GM19025 (cell line): ENCODE data around the gene ADGRA1.
"Not testable (repeated sequence)": the region's sequence is repeated elsewhere in the genome, so short reads cannot be mapped to it uniquely, and the experiment has no call there.

Source experiments
- ATAC-seq: cut with Tn5 transposase; IDR thresholded peaks from one replicate; pipeline ENCODE4 v1.9.1; 2021; ENCODE audit warnings: mild to moderate bottlenecking, low read depth, moderate library complexity; ENCODE audit not compliant: unreplicated experiment

Gene ADGRA1

DNA sequence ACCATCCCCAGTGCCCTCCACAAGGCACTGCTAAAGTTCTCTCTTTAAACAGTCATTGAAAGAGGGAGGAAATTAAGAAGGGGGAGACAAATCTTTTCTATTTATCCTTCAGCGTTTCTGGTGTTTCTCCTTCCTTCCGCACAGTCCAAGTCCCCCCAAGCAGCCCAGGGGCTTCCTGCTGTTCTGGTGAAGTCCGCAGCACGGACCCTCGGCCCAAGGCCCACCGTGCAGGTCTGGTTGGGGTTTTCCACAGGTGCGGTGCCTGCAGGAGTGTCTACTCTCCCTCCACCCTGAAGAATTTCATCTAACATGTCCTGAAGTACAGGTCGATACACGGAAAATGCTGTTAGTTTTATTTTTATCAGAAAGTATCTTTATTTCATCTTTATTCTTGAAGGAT, 38.2 kb downstream of the ADGRA1 start:
- ATAC-seq, result no peak

DNA sequence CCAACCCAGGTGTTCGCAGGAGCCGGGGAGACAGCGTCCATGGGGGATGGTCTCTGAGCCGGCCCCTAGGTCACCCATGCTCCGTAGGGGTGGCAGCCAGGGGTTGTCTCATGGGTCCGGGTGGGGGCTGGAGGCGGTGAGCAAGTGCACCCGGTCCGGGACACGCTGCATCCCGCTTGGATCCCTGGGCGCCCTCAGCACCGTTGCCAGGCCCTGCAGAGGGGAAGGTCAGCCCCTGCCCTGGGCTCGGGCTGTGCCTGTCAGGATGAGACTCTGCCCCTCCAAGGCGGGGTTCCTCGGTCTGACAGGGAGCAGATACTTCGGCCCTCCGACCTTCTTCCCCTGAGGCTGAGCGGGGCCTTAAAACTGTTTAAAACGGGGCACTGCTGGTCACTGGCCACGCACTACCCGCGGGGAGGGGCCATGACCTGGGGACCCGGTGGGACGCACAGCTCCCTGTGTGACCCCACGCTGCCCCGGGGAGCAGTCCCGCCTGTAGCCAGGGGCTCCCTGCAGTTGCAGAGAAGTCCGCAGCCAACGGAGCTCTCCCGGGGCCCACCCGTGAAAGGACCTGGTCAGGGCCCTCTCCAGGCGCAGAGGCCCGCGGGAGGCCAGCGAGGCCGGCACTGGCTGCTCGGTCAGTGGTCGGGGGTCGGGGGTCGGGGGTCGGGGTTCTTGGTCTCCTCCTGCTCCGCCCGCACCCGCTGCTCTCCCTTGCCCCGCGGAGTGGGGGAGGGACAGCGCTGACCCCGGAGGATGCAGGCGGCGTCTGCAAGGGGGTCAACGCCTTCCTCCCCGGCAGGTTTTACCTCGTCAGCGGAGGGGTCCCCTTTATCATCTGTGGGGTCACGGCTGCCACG, 38.9 kb downstream of the ADGRA1 start:
- ATAC-seq, result no peak

DNA sequence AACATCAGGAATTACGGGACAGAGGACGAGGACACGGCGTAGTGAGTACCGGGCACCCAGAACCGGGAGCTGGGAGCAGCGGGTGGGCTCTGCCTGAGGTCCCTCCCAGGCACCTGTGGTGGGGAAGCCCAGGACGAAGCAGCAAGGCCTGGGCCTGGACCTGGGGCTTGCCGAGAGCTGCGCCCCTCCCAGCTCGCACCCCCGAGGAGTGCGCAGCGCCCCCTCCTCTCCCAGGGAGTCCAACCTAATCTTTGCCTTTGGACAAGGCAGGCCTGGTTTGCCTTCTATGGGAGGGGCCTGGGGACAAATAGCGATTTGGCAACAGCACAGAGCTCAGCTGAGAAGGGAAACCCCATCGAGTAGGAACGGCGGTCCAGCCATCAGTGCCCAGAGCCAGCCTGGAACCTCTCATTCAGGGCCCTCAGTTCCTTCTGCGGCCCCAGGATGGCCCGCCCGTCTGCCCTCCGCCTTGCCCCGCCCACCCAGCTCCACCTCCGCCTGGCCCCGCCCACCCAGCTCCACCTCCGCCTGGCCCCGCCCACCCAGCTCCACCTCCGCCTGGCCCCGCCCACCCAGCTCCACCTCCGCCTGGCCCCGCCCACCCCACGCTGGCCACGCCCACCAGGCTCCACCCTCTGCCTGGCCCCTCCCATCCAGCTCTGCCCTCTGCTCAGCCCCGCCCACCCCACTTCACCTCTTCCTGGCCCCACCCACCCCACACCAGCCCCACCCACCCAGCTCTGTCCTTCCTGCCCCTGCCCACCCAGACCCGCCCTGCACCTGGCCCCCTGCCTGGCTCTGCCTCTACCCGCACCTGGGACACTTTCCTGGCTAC, 39.8 kb downstream of the ADGRA1 start:
- no peak for ATAC-seq

DNA sequence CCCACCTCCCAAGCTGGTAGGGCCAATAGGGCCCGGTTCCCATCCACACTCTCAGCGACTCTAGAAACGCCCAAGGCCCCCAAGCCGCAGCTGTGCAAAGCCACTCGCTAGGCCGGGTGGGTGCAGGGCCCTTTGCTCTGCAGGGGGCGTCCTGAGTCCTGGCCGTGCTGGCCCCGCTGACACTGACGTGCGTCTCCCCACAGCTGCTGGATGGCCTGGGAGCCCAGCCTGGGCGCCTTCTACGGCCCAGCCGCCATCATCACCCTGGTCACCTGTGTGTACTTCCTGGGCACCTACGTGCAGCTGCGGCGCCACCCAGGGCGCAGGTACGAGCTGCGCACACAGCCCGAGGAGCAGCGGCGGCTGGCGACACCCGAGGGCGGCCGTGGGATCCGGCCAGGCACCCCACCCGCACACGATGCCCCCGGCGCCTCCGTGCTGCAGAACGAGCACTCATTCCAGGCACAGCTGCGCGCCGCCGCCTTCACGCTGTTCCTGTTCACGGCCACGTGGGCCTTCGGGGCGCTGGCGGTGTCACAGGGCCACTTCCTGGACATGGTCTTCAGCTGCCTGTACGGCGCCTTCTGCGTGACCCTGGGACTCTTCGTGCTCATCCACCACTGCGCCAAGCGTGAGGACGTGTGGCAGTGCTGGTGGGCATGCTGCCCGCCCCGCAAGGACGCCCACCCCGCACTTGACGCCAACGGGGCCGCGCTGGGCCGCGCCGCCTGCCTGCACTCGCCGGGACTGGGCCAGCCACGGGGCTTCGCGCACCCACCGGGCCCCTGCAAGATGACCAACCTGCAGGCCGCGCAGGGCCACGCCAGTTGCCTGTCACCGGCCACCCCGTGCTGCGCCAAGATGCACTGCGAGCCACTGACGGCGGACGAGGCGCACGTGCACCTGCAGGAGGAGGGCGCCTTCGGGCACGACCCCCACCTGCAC, 40.7 kb downstream of the ADGRA1 start:
- no peak for ATAC-seq

DNA sequence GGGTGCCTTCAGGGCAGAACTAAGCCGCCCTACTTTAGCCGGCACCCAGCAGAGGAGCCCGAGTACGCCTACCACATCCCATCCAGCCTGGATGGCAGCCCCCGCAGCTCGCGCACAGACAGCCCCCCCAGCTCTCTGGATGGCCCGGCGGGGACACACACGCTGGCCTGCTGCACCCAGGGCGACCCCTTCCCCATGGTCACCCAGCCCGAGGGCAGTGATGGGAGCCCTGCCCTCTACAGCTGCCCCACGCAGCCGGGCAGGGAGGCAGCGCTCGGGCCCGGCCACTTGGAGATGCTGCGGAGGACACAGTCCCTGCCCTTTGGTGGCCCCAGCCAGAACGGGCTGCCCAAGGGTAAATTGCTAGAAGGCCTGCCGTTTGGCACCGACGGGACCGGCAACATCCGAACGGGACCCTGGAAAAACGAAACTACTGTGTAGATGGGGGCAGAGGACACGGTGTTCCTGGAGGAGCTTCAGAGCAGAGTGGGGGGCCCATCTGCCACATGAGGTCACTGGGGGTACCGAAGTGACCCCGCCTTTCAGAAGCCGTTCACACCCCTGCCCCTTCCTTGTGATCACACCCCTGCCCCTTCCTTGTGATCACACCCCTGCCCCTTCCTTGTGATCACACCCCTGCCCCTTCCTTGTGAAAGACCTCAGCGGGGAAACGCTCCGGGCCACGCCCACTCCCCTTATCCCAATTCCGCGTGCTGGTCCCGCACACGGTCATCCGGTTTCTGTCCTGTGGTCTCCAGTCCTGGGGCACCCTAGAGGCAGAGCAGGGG, 41.5 kb downstream of the ADGRA1 start:
- ATAC-seq, result no peak

DNA sequence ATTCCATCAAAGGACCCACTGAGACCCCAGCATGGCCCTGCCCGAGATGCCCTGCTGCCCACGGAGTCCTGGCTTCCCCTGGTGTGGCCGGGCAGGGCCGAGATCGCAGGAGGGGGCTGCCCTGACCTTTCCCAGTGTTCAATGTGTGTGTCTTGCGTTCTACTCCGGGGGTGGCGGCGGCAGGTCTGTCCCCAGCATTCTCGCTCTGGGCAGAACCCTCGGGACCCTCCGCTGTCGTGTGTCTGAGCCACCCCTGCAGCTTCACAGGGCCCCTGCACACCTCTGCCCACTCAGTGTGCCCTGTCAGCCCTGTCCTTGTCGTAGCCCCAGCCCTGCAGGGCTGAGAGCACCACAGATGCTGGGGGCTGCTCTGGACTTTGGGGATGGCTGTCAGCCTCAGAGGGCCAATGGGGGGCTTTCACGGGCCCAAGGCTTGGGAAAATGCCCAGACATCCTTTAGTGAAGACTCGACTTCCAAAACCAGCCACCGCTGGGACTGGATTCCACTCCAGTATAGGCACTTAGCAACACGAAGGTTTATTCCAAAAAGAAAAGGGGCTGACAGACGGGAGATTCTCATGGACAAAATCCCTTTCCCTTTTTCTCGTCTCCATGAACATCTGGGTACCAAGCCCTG, 42.3 kb downstream of the ADGRA1 start:
- no peak for ATAC-seq

DNA sequence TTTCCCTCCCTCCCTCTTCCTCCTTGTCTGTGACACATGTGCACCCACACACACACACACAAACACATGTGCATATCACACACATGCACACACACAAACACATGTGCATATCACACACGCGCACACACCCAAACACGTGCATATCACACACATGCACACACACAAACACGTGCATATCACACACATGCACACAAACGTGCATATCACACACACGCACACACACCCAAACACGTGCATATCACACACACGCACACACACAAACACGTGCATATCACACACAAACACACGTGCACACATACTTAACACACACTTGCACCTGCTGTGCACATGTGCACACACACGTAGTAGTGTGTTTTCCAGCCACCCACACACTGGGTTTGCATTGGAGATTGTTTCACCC, 42.9 kb downstream of the ADGRA1 start:
- no peak for ATAC-seq

DNA sequence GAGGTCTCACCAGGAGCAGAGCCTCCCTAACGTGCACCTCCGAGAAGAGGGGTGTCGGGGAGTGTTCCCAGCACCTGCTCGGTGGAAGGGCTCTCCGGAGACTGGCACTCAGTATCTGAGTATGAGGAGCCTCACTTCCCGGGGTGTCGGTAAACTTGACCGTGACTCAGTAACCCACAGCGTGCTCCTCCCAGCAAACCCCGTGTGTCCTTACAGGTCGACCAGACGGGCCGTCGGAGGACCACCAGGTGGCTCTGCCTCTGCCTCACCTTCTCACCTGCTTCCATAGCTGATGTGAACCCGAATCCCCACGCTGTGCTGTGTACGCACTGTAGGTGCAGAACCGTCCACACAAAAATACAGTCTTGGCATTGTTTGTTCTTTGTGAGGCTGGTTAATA, 43.3 kb downstream of the ADGRA1 start:
- ATAC-seq, result no peak

DNA sequence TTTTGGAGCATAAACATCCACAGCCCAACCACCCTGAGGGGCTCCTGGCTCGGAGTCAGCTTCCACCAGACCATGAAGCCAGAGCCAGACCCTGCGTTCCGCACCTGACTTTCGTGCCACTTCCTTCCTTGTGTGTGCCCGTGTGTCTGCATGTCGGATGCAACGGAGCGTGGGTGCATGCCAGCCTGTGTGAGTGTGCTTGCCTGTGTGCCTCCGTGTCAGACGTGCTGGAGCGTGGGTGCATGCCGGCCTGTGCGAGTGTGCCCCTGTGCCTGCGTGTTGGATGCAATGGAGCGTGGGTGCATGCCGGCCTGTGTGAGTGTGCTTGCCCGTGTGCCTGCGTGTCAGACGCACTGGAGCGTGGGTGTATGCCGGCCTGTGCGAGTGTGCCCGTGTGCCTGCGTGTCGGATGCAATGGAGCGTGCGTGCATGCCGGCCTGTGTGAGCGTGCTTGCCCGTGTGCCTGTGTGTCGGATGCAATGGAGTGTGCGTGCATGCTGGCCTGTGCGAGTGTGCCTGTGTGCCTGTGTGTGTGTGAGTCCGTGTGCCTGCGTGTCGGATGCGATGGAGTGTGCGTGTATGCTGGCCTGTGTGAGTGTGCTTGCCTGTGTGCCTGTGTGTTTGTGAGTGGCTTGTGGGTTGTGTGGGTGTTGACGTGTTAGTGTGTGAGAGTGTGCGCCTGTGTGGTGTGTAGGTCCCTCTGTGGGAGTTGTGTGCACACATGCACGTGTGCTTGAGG, 44.2 kb downstream of the ADGRA1 start:
- ATAC-seq, result no peak

DNA sequence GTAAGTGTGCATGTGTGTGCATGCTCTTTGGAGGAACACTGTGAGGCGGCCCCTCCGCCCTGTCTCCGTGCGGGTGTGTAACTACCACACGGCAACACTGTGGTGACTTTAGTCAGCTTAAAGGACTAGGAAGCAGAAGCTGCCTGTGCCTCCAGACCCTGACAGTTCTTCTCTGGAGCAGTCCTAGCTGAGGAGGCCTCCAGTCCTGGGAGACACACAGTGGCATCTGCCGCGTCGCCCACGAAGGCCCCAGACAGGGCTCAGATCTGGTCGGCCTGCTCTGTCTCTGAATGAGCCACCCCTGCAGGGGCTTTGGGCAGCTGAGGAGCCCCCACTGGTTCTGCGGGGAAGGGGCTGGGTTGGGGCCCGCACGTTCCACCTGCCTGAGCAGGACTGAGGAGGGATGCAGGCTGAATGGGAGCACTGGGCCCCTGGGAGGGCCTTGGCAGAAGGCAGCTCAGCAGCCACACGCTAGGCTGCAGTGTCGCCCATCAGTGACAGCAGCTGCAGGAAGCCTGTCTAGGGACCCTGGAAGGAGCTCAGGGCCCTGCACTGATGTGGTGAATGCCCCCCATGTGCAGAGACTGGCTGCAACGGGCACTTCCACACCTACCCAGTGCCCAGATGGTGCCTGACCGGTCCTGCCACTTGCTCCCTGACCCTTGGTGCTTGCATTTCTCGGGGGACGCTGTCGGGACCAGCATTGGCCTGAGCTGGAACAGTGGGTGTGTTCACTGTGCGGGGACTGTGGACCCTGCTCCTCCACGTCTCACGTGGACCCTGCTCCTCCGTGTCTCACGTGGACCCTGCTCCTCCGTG, 45.0 kb downstream of the ADGRA1 start:
- ATAC-seq, result no peak

DNA sequence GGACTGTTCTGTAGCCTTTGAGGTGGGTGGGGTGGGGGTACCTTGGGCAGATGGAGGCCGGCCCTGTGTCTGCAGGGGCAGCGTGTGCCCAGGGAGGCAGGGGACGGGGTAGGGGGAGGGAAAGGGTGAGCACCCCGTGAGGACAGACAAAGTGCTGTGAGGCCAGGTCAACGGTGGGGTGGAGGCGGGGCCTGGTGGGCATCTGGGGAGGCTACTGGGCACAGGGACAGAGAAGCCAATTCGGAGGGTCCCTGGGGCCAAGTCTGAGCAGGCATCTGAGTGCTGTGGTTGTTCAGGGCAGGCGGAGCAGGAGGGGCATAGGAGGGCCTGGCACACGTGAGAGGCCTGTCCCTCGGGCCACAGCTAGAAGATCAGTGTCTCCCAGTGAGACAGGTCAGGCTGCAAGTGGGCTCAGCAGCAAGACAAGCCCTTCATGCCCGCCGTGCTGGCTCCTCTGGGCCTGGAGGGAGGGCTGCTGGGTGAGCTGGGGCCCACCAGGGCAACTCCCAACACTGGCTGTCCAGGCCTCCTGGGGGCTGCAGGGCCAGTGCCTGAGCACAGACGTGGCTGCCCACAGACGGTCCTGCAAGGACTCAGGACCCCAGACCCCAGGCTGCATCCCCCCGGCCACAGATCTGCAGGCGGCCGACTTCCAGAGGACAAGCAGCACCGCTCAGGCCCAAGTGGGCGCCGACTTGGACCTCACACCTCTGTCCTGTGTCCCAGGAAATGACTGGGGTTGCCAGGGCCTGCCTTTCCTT, 45.9 kb downstream of the ADGRA1 start:
- no peak for ATAC-seq

DNA sequence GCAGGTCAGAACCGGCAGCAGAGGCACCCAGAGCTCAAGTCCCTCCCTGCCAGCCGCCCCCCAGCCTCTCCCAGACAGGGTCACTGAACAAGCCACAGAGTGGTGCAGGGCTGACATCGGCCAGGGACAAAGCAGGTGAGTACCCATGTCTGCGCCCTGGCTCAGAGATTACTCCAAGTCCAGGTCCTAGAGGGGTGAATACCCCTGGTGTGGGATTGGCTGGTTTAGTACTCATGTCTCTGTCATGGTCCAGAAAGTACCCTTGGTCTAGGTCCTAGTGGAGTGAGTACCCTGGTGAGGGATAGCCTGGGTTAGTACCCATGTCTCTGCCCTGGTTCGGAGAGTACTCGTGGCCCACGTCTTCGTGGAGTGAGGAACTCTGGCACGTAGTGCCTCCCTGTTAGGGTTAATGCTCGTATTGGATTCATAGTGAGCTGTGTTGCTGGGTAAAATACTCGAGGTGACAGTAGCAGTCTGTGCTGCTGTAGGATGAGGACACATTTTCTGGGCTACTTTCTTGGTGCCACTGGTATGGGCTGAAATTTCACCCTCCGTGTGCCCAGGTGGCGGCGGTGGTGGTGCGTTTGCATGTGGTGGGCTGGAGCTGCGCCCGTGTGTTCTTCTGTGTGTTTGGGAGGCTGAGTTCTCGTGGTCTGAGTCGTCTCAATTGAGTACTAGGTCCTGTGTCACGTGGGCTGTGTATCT, 46.8 kb downstream of the ADGRA1 start:
- ATAC-seq, result no peak

DNA sequence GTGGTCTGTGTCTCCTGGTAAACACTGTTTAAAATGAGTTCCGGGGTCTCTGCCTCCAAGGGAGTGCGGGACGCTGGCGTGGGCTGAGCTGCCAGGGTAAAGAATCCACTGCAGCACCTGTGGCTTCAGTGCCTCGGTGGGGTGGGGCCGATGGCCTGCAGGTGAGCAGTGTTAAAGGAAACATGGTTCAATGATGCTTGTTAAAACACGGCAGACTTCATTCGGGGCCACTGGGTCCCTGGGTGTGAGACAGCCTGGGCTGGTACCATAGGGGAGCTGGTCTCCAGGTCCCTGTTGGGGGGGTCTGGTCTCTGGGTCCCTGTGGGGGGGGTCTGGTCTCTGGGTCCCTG, 47.4 kb downstream of the ADGRA1 start:
- no peak for ATAC-seq

DNA sequence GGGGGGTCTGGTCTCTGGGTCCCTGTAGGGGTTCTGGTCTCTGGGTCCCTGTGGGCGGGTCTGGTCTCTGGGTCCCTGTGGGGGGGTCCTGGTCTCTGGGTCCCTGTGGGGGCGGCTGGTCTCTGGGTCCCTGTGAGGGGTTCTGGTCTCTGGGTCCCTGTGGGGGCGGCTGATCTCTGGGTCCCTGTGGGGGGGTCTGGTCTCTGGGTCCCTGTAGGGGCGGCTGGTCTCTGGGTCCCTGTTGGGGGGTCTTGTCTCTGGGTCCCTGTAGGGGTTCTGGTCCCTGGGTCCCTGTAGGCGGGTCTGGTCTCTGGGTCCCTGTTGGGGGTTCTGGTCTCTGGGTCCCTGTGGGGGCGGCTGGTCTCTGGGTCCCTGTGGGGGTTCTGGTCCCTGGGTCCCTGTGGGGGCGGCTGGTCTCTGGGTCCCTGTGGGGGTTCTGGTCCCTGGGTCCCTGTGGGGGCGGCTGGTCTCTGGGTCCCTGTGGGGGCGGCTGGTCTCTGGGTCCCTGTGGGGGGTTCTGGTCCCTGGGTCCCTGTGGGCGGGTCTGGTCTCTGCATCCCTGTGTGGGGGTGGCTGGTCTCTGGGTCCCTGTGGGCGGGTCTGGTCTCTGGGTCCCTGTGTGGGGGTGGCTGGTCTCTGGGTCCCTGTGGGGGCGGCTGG, 49.9 kb downstream of the ADGRA1 start:
- not testable (repeated sequence) for ATAC-seq

DNA sequence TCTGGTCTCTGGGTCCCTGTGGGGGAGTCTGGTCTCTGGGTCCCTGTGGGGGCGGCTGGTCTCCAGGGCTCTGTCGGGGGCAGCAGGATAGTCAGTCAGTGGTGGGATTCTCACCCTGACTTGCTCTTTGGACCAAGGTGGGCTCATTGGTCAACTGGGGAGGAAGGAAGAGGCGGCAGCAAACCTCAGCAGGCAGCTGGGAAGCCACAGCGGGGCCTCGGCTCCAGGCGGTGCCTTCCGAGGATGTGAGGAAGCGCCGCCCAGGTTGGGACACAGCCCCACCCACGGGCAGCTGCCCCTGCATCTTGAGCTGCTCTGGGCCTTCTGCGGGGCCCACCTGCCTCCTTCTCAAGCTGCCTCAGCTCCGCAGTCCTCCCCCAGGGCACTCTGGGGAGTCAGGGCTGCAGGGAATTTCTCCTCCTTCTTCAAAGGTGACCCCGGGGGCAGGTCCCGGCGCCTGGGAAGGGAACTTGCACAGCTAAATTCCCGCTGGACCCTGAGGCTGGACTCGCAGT, 51.9 kb downstream of the ADGRA1 start:
- ATAC-seq, result no peak
